GM12801 (cell line): ENCODE measurements around the gene C10orf90.

Experiments used
- TF ChIP-seq, protein P1 (sequence below): IDR thresholded peaks from one replicate; pipeline ENCODE4 v1.5.1; 2011; ENCODE audit warnings: control low read depth; ENCODE audit not compliant: insufficient read length; ENCODE audit errors: extremely low read depth

The C10orf90 gene

GRCh38 chr10:126596472-126597016 is 73.9 kb downstream of the C10orf90 start:
- TF ChIP-seq, protein P1, sequence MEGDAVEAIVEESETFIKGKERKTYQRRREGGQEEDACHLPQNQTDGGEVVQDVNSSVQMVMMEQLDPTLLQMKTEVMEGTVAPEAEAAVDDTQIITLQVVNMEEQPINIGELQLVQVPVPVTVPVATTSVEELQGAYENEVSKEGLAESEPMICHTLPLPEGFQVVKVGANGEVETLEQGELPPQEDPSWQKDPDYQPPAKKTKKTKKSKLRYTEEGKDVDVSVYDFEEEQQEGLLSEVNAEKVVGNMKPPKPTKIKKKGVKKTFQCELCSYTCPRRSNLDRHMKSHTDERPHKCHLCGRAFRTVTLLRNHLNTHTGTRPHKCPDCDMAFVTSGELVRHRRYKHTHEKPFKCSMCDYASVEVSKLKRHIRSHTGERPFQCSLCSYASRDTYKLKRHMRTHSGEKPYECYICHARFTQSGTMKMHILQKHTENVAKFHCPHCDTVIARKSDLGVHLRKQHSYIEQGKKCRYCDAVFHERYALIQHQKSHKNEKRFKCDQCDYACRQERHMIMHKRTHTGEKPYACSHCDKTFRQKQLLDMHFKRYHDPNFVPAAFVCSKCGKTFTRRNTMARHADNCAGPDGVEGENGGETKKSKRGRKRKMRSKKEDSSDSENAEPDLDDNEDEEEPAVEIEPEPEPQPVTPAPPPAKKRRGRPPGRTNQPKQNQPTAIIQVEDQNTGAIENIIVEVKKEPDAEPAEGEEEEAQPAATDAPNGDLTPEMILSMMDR, result no peak

DNA sequence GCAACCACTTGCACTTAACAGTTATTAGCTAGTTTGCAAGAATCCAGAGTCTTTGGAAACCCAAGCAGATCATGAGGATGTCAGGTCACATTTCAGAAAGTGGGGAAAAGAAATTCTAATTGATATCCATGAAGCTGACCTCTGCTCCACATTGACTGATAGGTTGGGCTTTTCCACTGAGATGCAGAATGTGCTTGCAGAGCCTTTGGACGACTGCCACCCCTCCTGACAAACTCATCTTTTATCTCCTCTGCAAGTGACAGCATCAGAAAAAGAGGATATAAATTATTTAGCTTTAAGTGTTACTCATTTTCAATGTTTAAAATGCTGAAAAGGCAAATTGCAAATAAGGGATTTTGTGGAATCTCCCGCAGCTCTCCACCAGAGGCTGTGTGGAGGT is 75.3 kb downstream of the C10orf90 start:
- TF ChIP-seq, protein P1, result no peak

DNA sequence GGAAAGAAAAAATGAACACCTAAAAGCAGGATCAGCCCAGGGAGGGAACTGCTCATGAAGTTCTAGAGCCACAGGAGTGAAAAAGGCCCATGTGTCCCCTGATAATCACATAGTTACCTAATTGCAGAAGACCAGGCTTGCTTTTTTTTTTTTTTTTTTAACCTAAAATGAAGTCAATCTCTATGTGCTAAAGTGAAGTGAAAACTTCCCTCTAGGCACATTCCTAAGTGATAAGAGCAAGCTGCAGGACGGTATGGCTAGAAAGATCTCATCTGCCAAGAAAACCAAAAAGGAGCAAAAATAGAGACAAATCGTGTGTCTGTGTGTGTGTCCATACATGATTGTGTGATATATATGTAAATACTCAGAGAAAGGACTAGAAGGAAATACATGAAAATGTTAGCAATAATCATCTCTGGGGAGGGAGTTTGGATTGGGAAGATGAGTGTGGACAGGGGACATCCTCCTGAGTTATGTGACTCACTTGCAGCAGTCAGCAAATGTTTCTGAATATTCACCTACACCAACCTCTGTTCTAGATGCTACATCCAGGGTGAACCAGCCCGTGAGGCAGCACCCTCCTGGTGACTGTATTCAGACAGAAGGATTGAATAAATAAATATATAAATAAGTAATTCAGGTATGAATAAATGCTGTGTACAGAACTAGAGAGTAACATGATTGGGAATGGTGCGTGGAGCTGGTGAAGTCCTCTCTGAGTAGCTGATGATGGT is 76.4 kb downstream of the C10orf90 start:
- TF ChIP-seq, protein P1, result no peak

DNA sequence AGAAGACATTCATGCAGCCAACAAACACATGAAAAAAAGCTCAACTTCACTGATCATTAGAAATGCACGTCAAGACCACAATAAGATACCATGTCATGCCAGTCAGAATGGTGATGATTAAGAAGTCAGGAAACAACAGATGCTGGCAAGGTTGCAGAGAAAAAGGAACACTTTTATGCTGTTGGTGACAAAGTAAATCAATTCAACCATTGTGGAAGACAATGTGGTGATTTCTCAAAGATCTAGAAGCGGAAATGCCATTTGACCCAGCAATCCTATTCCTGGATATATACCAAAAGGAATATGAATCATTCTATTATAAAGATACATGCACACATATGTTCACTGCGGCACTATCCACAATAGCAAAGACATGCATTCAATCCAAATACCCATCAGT is 77.6 kb downstream of the C10orf90 start:
- TF ChIP-seq, protein P1, result no peak

- TF ChIP-seq, protein P1, result no peak
Observed at GRCh38 chr10:126588024-126588423, 82.5 kb downstream of the C10orf90 start.

- TF ChIP-seq, protein P1, result no peak
Observed at GRCh38 chr10:126586878-126587277, 83.6 kb downstream of the C10orf90 start.

GRCh38 chr10:126586128-126586527 is 84.4 kb downstream of the C10orf90 start:
- TF ChIP-seq, protein P1, result no peak
